Stimulated activated naive CD8-positive, alpha-beta T cell treated with anti-CD3 and anti-CD28 coated beads, Interleukin-15, amount 100 ng/mL, for 72 hours (primary cell): ENCODE measurements around the gene GYPE.
A peak's percentile ranks its signal among the peaks of the same experiment; 100 is the strongest.
"Not testable (repeated sequence)": the region's sequence is repeated elsewhere in the genome, so short reads cannot be mapped to it uniquely, and the experiment has no call there.

ENCODE experiments used
- ATAC-seq: fragments of 150-1000 bp; cut with Tn5 transposase; 2 replicates; pipeline ENCODE4 v1.10.0; 2021; ENCODE audit warnings: mild to moderate bottlenecking, moderate library complexity
- DNase-seq, 2 donors: peaks; one replicate each; pipeline ENCODE4 v3.0.0; 2021 to 2022
- H3K27ac Mint-ChIP-seq, 2 donors: one replicate each; pipeline ENCODE4 v1.8.0; 2022; ENCODE audit warnings: mild to moderate bottlenecking in 2 of 2, mixed read lengths in 2 of 2, moderate library complexity in 2 of 2
- H3K27me3 Mint-ChIP-seq: one replicate; pipeline ENCODE4 v1.8.0; 2022; ENCODE audit warnings: mixed read lengths
- H3K4me1 Mint-ChIP-seq: one replicate; pipeline ENCODE4 v1.8.0; 2022; ENCODE audit warnings: mild to moderate bottlenecking, mixed read lengths
- H3K4me3 Mint-ChIP-seq, 2 donors: one replicate each; pipeline ENCODE4 v1.8.0; 2022; ENCODE audit warnings: mild to moderate bottlenecking in 2 of 2, mixed read lengths in 2 of 2, moderate library complexity in 1 of 2
- H3K9me3 Mint-ChIP-seq, 2 donors: one replicate each; pipeline ENCODE4 v1.8.0; 2022; ENCODE audit warnings: mixed read lengths in 2 of 2

The GYPE gene

DNA sequence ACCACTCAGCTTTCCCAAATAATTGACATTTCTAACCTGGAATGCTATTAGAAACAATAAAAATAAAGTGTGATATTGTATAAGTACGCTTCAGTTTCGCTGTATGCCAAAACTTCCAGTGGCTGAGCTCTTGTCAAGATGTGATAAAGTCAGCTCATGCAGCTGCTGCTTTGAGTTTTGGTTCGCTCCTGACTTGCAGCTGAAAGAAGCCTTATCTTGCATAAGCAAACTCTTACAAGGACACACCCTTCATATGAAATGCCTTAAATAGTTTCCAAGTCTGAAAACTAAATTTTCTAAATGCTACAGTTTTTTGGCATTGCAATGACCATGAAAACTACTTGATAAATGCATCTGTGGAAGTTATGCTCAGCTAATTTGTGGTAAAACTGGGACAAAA lies 17.2 kb downstream of the GYPE start:
- not testable (repeated sequence) for H3K9me3 Mint-ChIP-seq, DNase-seq, H3K27ac Mint-ChIP-seq, H3K4me1 Mint-ChIP-seq, H3K27me3 Mint-ChIP-seq, ATAC-seq, H3K4me3 Mint-ChIP-seq

DNA sequence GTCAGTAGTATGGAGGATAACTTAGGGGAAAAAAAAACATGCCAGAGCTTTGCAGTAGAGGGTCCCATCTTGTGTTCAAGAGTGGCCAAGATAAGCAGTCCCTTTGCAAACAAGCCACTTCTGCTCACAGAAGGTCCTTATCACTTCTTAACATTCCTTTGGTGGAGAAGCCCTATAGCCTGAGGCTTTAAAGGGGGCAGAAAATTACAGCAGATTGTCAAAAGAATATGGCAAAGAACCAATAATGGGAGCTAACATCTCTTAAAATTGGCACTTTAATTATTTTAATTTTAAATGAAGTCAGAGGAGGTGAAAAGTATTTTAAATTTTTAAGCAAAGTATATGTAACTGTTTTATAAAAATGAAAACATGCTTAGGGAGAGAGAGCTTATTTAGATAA lies 20.4 kb downstream of the GYPE start:
- not testable (repeated sequence) for H3K4me3 Mint-ChIP-seq, H3K27ac Mint-ChIP-seq, H3K27me3 Mint-ChIP-seq, H3K4me1 Mint-ChIP-seq, H3K9me3 Mint-ChIP-seq, ATAC-seq, DNase-seq

DNA sequence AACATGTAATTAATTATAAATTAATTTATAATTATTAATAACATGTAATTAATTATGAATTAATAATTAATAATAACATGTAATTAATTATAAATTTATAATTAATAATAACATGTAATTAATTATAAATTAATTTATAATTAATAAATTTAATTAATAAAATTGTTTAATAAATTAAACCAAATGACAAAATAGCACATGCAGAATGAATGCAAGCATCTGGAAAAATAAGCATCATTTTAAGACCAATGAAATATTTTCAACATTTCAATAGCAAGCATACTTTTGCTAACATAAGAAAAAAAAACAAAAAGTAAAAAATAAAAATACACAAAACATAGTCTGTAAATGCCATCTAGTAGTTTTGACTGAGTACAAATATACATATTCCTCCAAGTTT lies 21.8 kb downstream of the GYPE start:
- H3K4me1 Mint-ChIP-seq: no peaks in the 10 kb centered on the region
- H3K4me3 Mint-ChIP-seq: no peak overlapping the region
- no peak overlapping the region for H3K27ac Mint-ChIP-seq
- H3K9me3 Mint-ChIP-seq: no peaks in the 10 kb centered on the region
- no peaks in the 10 kb centered on the region for H3K27me3 Mint-ChIP-seq
- DNase-seq: no peak
- ATAC-seq: no peak

DNA sequence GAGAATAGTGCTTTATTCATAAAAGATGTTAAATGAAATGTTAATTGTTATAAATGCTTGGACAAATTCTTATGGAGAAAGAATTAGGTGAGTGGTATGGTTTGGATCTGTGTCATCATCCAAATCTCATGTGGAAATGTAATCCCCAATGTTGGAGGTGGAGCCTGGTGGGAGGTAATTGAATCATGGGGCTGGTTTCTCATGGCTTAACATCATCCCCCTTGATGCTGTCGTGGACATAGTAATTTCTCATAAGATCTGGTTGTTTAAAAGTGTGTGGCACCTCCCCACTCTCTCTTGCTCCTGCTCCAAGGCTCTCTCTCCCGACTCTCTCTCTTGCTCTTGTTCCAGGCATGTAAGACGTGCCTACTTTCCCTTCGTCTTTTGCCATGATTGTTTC lies 22.5 kb downstream of the GYPE start:
- Mint-ChIP-seq H3K4me1 (no peaks in the 10 kb centered on the region), H3K27ac (no peak overlapping the region), H3K27me3 (no peaks in the 10 kb centered on the region), H3K4me3 (no peak overlapping the region), H3K9me3 (no peaks in the 10 kb centered on the region)
- ATAC-seq: no peak
- no peak for DNase-seq

DNA sequence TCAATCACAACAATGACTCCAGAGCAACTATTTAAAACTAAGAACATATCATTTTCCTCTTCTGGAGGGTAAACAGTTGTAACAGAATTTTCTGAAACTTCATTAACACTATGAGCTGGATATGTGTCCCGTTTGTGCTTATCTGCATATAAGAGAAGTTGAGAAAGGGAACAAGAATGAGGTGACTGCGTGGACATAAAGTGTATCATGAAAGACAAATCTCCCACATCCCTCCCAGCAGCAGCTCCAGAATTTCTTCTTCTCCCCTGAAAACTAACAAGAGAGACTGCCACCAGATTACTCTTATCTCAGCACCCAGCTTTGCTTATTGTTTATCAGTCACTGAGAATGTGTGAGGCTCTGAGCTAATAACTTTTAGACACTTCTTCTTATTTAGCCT lies 25.8 kb downstream of the GYPE start:
- H3K4me3 Mint-ChIP-seq, ATAC-seq, H3K27ac Mint-ChIP-seq, H3K27me3 Mint-ChIP-seq, H3K9me3 Mint-ChIP-seq, H3K4me1 Mint-ChIP-seq, DNase-seq: not testable (repeated sequence)

DNA sequence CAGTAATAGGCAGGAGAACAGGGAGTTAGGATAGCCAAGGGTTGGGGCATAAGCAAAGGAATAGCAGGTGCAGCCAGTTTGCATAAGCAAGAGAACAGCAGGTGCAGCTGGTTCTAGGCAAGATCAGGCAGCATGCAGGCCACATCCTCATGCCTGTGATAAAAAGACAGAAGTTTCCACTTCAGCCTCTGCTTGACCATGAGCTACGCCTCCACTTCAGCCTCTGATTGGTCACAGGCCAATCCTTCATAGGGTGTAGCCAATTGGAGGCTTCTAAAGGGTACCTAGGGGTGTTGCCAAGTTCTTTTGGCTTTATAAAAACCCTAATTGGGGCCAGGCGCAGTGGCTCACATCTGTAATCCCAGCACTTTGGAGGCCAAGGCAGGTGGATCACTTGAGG lies 30.0 kb downstream of the GYPE start:
- not testable (repeated sequence) for H3K4me1 Mint-ChIP-seq, H3K9me3 Mint-ChIP-seq, H3K27ac Mint-ChIP-seq, DNase-seq, H3K4me3 Mint-ChIP-seq, H3K27me3 Mint-ChIP-seq, ATAC-seq

DNA sequence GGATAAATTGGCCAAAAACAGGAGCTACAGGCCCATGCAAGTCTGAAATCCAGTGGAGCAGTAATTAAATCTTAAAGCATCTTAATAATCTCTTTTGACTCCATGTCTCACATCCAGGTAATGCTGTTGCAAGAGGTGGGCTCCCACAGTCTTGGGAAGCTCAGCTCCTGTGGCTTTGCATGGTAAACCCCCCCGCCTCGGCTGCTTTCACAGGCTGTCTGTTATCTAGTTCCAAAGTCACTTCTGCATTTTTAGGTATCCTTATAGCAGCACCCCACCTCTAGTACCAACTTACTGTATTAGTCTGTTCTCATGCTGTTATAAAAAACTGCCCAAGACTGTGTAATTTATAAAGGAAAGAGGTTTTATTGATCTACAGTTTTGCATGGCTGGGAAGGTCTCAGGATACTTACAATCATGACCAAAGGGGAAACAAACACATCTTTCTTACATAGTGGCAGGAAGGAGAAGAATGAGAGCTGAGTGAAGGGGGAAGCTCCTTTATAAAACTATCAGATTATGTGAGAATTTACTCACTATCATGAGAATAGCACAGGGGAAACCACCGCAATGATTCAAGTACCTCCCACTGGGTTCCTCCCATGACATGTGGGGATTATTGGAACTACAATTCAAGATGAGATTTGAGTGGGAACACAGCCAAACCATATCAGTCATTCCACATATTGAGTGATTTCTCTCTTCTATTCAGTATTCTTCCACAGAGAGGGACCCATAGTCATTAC lies 34.7 kb downstream of the GYPE start:
- not testable (repeated sequence) for DNase-seq, H3K4me1 Mint-ChIP-seq, H3K9me3 Mint-ChIP-seq, H3K27me3 Mint-ChIP-seq, H3K4me3 Mint-ChIP-seq, ATAC-seq, H3K27ac Mint-ChIP-seq

DNA sequence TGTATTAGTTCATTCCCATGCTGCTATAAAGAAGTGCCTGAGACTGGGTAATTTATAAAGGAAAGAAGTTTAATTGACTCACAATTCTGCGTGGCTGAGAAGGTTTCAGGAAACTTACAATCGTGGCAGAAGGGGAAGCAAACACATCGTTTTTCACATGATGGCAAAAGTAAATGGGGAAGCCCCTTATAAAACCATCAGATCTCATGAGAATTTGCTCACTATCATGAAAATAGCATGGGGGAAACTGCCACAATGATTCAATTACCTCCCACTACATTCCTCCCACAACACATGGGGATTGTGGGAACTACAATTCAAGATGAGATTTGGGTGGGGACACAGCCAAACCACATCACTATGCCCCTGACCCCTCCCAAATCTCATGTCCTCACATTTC lies 35.4 kb downstream of the GYPE start:
- ATAC-seq, H3K4me3 Mint-ChIP-seq, H3K9me3 Mint-ChIP-seq, H3K4me1 Mint-ChIP-seq, H3K27me3 Mint-ChIP-seq, DNase-seq, H3K27ac Mint-ChIP-seq: not testable (repeated sequence)

DNA sequence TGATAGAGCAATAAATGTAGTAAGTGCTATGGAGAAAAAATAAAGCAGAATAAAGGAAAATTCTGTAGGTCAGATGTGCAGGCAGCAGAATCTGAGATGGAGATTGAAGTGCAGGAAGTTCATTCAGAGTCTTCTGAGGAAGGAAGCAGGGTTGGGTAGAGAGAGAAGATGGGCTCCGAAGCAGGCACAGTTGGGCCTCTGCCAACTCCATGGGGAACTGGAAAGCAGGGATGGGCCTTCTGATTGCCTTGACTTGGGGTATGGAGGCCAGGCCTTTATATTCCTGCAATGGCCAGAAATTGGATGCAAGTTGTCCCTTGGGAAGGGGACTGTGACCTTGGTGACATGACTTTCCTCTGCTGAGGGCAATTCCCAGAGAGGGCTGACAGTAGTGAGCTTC lies 42.6 kb downstream of the GYPE start:
- not testable (repeated sequence) for H3K4me3 Mint-ChIP-seq, H3K27me3 Mint-ChIP-seq, ATAC-seq, H3K9me3 Mint-ChIP-seq, H3K4me1 Mint-ChIP-seq, H3K27ac Mint-ChIP-seq, DNase-seq

DNA sequence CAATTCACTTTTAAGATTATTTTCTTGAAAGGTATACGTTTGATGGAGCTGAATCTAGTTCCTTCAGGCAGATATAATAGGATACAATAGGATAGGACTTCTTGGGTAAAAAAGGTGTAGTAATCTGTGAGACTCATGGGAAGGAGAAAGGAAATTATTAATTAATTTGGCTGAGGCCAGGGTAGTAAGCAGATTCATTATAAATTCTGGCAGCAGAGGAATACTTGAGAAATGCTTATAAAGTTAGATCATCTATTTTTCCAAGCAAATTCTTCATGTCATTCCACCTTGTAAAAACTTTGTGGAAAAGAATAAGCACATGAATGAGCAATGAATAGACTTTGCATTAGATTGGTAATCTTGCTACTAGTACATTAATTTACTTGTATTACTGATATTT lies 46.9 kb downstream of the GYPE start:
- no peak for DNase-seq
- H3K27ac Mint-ChIP-seq: no peak overlapping the region
- no peak overlapping the region for H3K4me3 Mint-ChIP-seq
- peaks cover 7% of the 10 kb centered on the region for H3K4me1 Mint-ChIP-seq
- H3K9me3 Mint-ChIP-seq: no peaks in the 10 kb centered on the region
- H3K27me3 Mint-ChIP-seq: no peaks in the 10 kb centered on the region
- no peak for ATAC-seq

DNA sequence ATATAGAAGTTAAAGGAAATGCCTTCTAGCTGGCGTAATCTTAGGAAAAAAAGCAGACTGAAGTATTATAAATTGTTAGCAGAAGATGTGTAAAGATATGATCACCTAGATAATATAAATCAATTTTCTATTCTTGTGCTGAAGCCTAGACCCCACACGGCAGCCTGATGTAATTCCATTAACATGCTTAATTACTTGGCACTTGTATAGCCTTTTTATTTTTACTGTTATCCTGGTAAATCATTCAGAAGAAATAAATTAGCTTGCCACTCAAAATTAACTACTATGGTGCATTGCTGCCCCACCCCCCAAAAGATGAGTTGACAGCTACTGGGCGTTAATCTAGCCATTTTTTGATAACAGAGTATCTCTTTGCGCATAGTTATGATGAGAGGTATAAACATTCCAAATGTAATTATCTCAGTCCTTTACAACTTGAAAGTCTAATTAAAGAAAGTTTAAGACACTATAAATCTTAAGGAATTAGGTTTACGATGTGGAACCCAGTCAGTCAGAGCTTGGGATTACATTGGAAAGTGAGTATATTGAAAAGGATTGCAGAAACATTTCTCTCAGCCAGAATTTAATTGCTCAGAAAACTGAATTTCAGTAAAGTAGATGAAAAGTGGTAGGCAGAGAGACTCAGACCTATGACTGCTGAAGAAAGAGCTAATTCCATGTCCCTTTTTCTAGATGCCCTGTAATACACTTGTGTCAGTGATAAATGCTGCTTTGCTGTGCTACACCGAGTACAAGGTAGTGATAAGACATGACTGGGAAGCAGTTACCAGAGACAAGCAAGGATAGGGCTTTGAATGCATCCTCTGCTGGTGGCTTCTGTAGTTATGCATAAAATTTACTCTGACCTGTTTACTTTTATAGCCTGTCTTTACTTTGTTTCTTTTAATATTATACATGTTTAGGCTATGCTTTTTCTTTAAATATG lies 47.7 kb downstream of the GYPE start:
- not testable (repeated sequence) for H3K4me1 Mint-ChIP-seq, DNase-seq, H3K4me3 Mint-ChIP-seq, ATAC-seq, H3K9me3 Mint-ChIP-seq, H3K27ac Mint-ChIP-seq, H3K27me3 Mint-ChIP-seq

DNA sequence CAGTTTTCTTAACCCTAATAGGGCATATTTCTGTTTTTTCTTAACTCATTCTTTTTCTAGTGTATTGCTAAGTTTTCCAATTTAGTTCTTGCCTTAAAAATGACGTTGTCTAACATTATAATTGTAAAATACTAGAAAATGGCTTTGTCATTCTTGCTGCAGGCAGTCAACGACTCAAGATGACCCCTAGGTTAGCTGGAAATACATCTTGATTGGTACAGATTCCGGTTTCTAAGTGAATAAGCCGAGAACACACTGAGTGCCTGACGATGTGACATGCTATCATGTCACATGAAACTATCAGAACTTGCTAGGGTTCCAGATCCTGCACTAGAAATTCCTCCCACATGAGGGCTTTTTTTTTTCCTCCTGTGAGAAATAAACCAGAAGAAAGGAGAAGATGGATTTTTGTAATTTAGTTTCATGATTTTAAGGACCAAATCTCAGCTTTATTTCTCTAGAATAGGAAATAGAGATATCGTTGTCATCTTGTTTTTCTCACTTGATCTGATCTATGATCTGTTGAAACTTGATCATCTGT lies 49.3 kb downstream of the GYPE start:
- not testable (repeated sequence) for H3K4me1 Mint-ChIP-seq, H3K27me3 Mint-ChIP-seq, H3K9me3 Mint-ChIP-seq, ATAC-seq, H3K27ac Mint-ChIP-seq, H3K4me3 Mint-ChIP-seq, DNase-seq

DNA sequence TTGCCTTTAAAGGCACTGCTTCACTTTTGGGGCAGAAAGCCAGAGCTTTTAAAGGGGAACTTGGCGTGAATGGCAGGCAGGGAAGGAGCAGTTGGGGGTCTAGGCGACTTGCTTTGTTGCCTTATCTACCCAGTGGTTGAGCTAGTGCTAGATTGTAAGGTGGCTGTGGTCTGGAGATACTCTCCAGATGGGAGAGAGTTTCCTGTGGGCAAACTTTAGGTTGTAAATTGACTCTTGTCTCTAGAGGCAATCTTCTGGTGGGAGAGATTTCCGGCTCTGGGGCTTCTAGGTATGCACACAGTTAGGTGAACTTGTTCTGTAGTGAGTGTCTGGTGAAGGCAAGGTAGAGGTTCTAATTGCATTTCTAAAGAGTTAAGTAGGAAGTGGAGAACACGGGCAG lies 50.7 kb downstream of the GYPE start:
- not testable (repeated sequence) for H3K27me3 Mint-ChIP-seq, ATAC-seq, DNase-seq, H3K4me1 Mint-ChIP-seq, H3K9me3 Mint-ChIP-seq, H3K4me3 Mint-ChIP-seq
- H3K27ac Mint-ChIP-seq: peak overlapping the region in 1 of 2 donors; percentile 20

DNA sequence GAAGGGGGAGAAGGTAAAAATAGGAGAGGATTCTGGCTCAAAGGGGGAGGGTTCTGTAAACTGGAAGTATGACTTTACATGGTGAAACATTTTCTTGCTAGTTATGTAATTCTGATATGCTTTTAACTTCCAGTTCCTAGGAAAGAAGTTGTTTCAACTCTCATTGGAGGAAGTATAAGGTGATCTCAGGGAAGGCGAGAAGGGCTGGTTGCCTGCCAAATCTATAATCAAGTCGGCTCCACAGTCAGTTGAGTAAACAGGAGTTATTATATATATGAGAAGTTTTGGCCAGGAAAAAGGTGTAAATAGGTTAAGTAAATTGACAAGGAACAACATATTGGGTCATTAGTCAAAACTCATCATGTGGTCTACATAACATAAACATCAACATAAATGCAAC lies 56.1 kb downstream of the GYPE start:
- H3K4me1 Mint-ChIP-seq, ATAC-seq, H3K27me3 Mint-ChIP-seq, DNase-seq, H3K9me3 Mint-ChIP-seq, H3K27ac Mint-ChIP-seq, H3K4me3 Mint-ChIP-seq: not testable (repeated sequence)

DNA sequence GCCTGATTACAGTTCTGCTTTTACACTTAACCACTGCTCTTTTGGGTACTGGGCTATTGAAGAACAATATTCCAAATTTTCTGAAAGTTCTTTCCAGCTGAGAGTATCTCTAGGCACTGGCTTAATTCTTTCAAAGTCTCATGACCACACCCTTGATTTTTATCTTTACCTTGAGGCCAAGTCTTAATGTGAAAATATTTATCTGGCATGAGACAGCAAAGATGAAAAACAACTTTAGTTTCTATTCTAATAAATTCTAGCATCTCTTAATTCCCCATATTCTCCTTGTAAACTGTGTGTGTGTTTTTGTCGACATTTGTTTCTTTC lies 61.9 kb downstream of the GYPE start:
- not testable (repeated sequence) for H3K27me3 Mint-ChIP-seq, ATAC-seq, H3K4me3 Mint-ChIP-seq, H3K4me1 Mint-ChIP-seq, H3K27ac Mint-ChIP-seq, H3K9me3 Mint-ChIP-seq, DNase-seq
